SU-DHL-6 (cell line): ENCODE data around the gene PRKD1.

Source experiments
- H2AFZ ChIP-seq: fragments of 200-600 bp; sonication (generic); 2 replicates; pipeline ENCODE4 v1.6.1; 2014; ENCODE audit warnings: low read depth, mild to moderate bottlenecking, moderate library complexity, mixed read lengths, antibody characterized with exemption, low read length; ENCODE audit not compliant: severe bottlenecking
- H3F3A ChIP-seq: fragments of 200-600 bp; shearing (Covaris generic); 2 replicates; pipeline ENCODE4 v1.6.0; 2016; ENCODE audit warnings: antibody characterized with exemption, mild to moderate bottlenecking; ENCODE audit not compliant: insufficient read depth
- H3K27ac ChIP-seq: fragments of 200-600 bp; sonication (generic); 2 replicates; pipeline ENCODE4 v1.5.1; 2016; ENCODE audit warnings: low read depth, mild to moderate bottlenecking, low read length, moderate library complexity, mixed read lengths
- H3K27me3 ChIP-seq: fragments of 200-600 bp; sonication (generic), shearing (Covaris generic); 2 replicates; pipeline ENCODE4 v1.6.0; 2014; ENCODE audit warnings: mild to moderate bottlenecking, low read length
- H3K36me3 ChIP-seq: fragments of 200-600 bp; sonication (generic); 2 replicates; pipeline ENCODE4 v1.6.1; 2014; ENCODE audit warnings: mild to moderate bottlenecking, low read length, mixed read lengths
- H3K4me2 ChIP-seq: fragments of 300-600, 200-600 bp; shearing (Covaris generic), sonication (generic); 2 replicates; pipeline ENCODE4 v1.6.0; 2014; ENCODE audit warnings: low read length, low read depth, mild to moderate bottlenecking; ENCODE audit not compliant: poor library complexity, severe bottlenecking
- H3K4me3 ChIP-seq: fragments of 200-600 bp; sonication (generic); 2 replicates; pipeline ENCODE4 v1.5.1; 2014; ENCODE audit warnings: antibody characterized with exemption, low read length, mild to moderate bottlenecking, mixed read lengths; ENCODE audit not compliant: insufficient read depth, poor library complexity, severe bottlenecking
- H3K79me2 ChIP-seq: fragments of 200-600 bp; sonication (generic); 2 replicates; pipeline ENCODE4 v1.6.1; 2014; ENCODE audit warnings: mild to moderate bottlenecking, low read length, moderate library complexity; ENCODE audit not compliant: insufficient read depth
- H3K9ac ChIP-seq: fragments of 200-600 bp; sonication (generic); 2 replicates; pipeline ENCODE4 v1.7.0; 2014; ENCODE audit warnings: mild to moderate bottlenecking, low read length
- H3K9me2 ChIP-seq: fragments of 200-600 bp; sonication (generic); replicated peaks from 2 replicates; pipeline ENCODE4 v1.6.1; 2014; ENCODE audit warnings: low read length; ENCODE audit not compliant: insufficient read depth
- H3K9me3 ChIP-seq: fragments of 200-600 bp; sonication (generic); 2 replicates; pipeline ENCODE4 v1.6.1; 2014; ENCODE audit warnings: low read length, mixed read lengths; ENCODE audit not compliant: insufficient read depth
- H4K20me1 ChIP-seq: fragments of 200-600 bp; sonication (generic); 2 replicates; pipeline ENCODE4 v1.6.1; 2014; ENCODE audit warnings: low read depth, mild to moderate bottlenecking, antibody characterized with exemption, low read length, moderate library complexity, mixed read lengths
- CTCF ChIP-seq: fragments of 200-600 bp; sonication (generic); IDR thresholded peaks from one replicate; pipeline ENCODE4 v1.5.1; 2017; ENCODE audit warnings: antibody characterized with exemption, mild to moderate bottlenecking, low read length, moderate library complexity; ENCODE audit not compliant: insufficient read depth, poor library complexity, severe bottlenecking
- EZH2phosphoT487 ChIP-seq: fragments of 200-600 bp; sonication (generic), shearing (Covaris generic); conservative IDR thresholded peaks from 2 replicates; pipeline ENCODE4 v1.6.1; 2018; ENCODE audit warnings: mild to moderate bottlenecking, antibody characterized with exemption, low read length, moderate library complexity, mixed read lengths

PRKD1 gene

GRCh38 chr14:29940482-29940881 is 12.8 kb upstream of the PRKD1 start:
- Histone ChIP-seq H3K27ac (no peak overlapping the region), H3K79me2 (no peaks in the 10 kb centered on the region), H4K20me1 (no peaks in the 10 kb centered on the region), H3F3A (no peaks in the 10 kb centered on the region), H3K9me2 (no peaks in the 10 kb centered on the region), H3K4me3 (no peak overlapping the region), H2AFZ (no peak overlapping the region), H3K27me3 (no peaks in the 10 kb centered on the region), H3K36me3 (no peaks in the 10 kb centered on the region), H3K9ac (no peak overlapping the region), H3K9me3 (no peaks in the 10 kb centered on the region), H3K4me2 (no peak overlapping the region)
- no peak for TF ChIP-seq CTCF
- TF ChIP-seq EZH2phosphoT487: no peak

- H4K20me1 ChIP-seq: no peaks in the 10 kb centered on the region
- H3K9me3 ChIP-seq: no peaks in the 10 kb centered on the region
- no peak for TF ChIP-seq CTCF
- TF ChIP-seq EZH2phosphoT487: no peak
- no peaks in the 10 kb centered on the region for H3K27me3 ChIP-seq
- H3K9me2 ChIP-seq: no peaks in the 10 kb centered on the region
- H3K4me2 ChIP-seq: no peak overlapping the region
- H3K27ac ChIP-seq: no peak overlapping the region
- H3F3A ChIP-seq: no peaks in the 10 kb centered on the region
- H3K79me2 ChIP-seq: no peaks in the 10 kb centered on the region
- H3K4me3 ChIP-seq: no peak overlapping the region
- no peak overlapping the region for H2AFZ ChIP-seq
- no peaks in the 10 kb centered on the region for H3K36me3 ChIP-seq
- no peak overlapping the region for H3K9ac ChIP-seq
Measured at GRCh38 chr14:29937116-29937515, 9.5 kb upstream of the PRKD1 start.

GRCh38 chr14:29930283-29930682 is 2.6 kb upstream of the PRKD1 start:
- Histone ChIP-seq H4K20me1 (no peaks in the 10 kb centered on the region), H3K9me3 (0 out of 2 replicates have a peak, but pooled peaks cover 5% of the 10 kb centered on the region), H3K9me2 (no peaks in the 10 kb centered on the region), H3K27me3 (no peaks in the 10 kb centered on the region), H3K4me2 (no peak overlapping the region), H3K9ac (no peak overlapping the region), H3K36me3 (no peaks in the 10 kb centered on the region), H3K4me3 (no peak overlapping the region), H3K27ac (no peak overlapping the region), H3K79me2 (no peaks in the 10 kb centered on the region), H3F3A (no peaks in the 10 kb centered on the region), H2AFZ (no peak overlapping the region)
- TF ChIP-seq CTCF (no peak), EZH2phosphoT487 (no peak)
